Nephron progenitor cell (in vitro differentiated cells): ENCODE results near the gene CSPG4.
"Not testable (repeated sequence)": the region's sequence is repeated elsewhere in the genome, so short reads cannot be mapped to it uniquely, and the experiment has no call there.

Experiments
- DNase-seq: peaks from one replicate; pipeline ENCODE4 v3.0.0; 2021
- H3K27ac Mint-ChIP-seq: 2 replicates; pipeline ENCODE4 v1.8.0; 2021; ENCODE audit warnings: mild to moderate bottlenecking, moderate library complexity, mixed read lengths
- H3K27me3 Mint-ChIP-seq: 2 replicates; pipeline ENCODE4 v1.8.0; 2021; ENCODE audit warnings: mild to moderate bottlenecking, low read depth, mixed read lengths; ENCODE audit not compliant: poor library complexity
- H3K36me3 Mint-ChIP-seq: 2 replicates; pipeline ENCODE4 v1.8.0; 2021; ENCODE audit warnings: low read depth, mixed read lengths
- H3K4me1 Mint-ChIP-seq: 2 replicates; pipeline ENCODE4 v1.8.0; 2021; ENCODE audit warnings: mixed read lengths
- H3K4me3 Mint-ChIP-seq: 2 replicates; pipeline ENCODE4 v1.8.0; 2021; ENCODE audit warnings: mild to moderate bottlenecking, moderate library complexity, mixed read lengths
- H3K9me3 Mint-ChIP-seq: 2 replicates; pipeline ENCODE4 v1.8.0; 2021; ENCODE audit warnings: mild to moderate bottlenecking, moderate library complexity, mixed read lengths
- CTCF ChIP-seq: fragments of 200-600 bp; sonication (generic); IDR thresholded peaks from 2 replicates; pipeline ENCODE4 v1.5.0; 2021; ENCODE audit warnings: antibody characterized with exemption

The CSPG4 gene

GRCh38 chr15:75640483-75641178, 72.0 kb downstream of the CSPG4 start:
- H3K4me1 Mint-ChIP-seq: peaks cover 44% of the 10 kb centered on the region
- H3K36me3 Mint-ChIP-seq: no peaks in the 10 kb centered on the region
- H3K4me3 Mint-ChIP-seq: peak overlapping the region; percentile 89
- peak overlapping the region; percentile 59 for H3K27ac Mint-ChIP-seq
- peaks cover 11% of the 10 kb centered on the region for H3K27me3 Mint-ChIP-seq
- no peak for TF ChIP-seq CTCF
- no peak for DNase-seq
- no peaks in the 10 kb centered on the region for H3K9me3 Mint-ChIP-seq

GRCh38 chr15:75639709-75640482, 72.8 kb downstream of the CSPG4 start, which contains the start of gene IMP3:
IMP3 (minus strand) TSS chr15:75640224; CDS start chr15:75640168, 56 bp downstream.
- Mint-ChIP-seq H3K4me3 (peak within 1 kb of the TSS; percentile 89), H3K9me3 (no peaks in the 10 kb centered on the region), H3K27ac (peak within 1 kb of the TSS; percentile 74), H3K27me3 (peaks cover 5% of the 10 kb centered on the region), H3K4me1 (peaks cover 44% of the 10 kb centered on the region), H3K36me3 (no peaks in the 10 kb centered on the region)
- TF ChIP-seq CTCF: no peak
- DNase-seq: peak; percentile 89

DNA sequence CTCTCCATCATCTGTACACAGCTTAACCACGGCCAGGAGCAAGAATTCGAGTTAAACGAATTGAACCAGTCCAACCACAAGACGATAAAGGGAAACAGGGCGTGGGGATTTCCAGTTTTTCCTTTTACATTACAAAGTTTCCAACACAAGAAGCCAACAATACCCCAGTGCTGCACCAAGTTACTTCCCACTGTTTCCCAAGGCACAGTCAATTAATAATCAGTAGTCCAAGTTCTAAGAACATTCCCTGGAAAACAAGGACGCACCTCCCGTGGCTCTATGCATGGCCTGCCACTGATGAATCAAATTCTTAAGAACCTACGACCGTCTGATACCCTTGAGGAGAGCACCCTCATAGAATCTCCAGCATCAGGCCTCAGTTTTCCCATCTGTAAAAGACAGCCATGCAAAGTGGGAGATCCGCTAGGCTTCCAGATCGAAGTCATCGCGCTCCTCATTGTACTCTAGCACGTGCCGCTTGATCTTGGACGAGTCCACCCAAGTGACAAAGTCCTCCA, 73.4 kb downstream of the CSPG4 start:
- no peaks in the 10 kb centered on the region for H3K9me3 Mint-ChIP-seq
- peaks cover 44% of the 10 kb centered on the region for H3K4me1 Mint-ChIP-seq
- peak overlapping the region; percentile 89 for H3K4me3 Mint-ChIP-seq
- TF ChIP-seq CTCF: no peak
- no peak for DNase-seq
- peaks cover 2% of the 10 kb centered on the region for H3K27me3 Mint-ChIP-seq
- peak overlapping the region; percentile 74 for H3K27ac Mint-ChIP-seq
- H3K36me3 Mint-ChIP-seq: no peaks in the 10 kb centered on the region

DNA sequence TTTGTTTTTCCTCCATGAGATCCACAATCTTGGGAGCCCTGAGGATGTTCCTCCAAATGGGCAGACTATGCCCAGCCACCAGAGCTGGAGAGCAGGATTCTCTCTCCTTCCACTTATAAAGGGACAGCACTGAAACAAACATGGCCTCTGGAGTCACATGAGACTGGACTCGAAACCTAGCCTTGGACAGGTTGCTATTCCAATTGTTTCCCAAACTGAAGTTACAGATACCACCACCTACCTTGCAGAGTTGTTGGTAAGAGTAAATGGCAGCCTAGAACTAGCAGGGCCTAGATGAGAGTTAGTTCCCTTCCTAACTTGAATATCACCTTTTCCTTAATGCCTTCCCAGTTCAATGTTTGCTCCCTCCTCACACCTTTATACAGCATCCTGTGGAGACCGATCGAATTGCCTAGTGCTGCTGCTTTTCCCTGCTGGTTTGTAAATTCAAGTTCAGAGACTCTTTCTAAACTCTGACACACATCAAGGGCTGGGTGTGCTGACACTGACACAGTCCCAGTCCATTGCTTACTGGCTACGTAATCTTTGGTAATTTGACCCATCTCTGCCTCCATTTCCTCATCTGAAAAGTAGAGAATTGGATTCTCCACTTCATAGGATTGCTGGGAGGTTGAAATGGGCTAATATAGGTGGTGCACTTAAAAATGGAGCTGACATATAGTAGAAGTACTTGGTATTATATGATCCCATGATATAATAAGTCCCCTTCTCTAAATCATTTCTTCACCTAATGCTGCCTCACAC, 75.2 kb downstream of the CSPG4 start:
- H3K27ac Mint-ChIP-seq: peak overlapping the region; percentile 83
- no peak for TF ChIP-seq CTCF
- peaks cover 41% of the 10 kb centered on the region for H3K4me1 Mint-ChIP-seq

DNA sequence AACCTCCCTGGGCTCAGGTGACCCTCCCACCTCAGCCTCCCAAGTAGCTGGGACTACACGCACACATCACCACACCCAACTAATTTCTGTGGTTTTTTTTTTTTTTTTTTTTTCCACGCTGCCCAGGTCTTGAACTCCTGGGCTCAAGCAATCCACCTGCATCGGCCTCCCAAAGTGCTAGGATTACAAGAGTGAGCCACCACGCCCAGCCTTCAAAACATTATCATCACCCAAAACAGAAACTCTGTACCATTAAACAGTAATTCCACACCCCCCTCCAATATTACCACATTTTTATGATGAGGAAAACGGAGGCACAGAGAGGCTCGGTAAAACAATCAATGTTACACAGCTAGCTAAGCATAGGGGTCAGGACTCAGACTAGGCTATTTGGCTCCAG, 76.6 kb downstream of the CSPG4 start:
- H3K4me3 Mint-ChIP-seq: no peak overlapping the region
- H3K27ac Mint-ChIP-seq: peak overlapping the region; percentile 52
- H3K36me3 Mint-ChIP-seq: no peaks in the 10 kb centered on the region
- H3K4me1 Mint-ChIP-seq: peaks cover 40% of the 10 kb centered on the region
- no peak for TF ChIP-seq CTCF
- no peak for DNase-seq
- no peaks in the 10 kb centered on the region for H3K27me3 Mint-ChIP-seq
- H3K9me3 Mint-ChIP-seq: no peaks in the 10 kb centered on the region

More for the DNA sequence above, 75.2 kb downstream of the CSPG4 start:
- Mint-ChIP-seq H3K27me3 (no peaks in the 10 kb centered on the region), H3K4me3 (peak overlapping the region; percentile 89), H3K36me3 (no peaks in the 10 kb centered on the region), H3K9me3 (no peaks in the 10 kb centered on the region)
- no peak for DNase-seq

DNA sequence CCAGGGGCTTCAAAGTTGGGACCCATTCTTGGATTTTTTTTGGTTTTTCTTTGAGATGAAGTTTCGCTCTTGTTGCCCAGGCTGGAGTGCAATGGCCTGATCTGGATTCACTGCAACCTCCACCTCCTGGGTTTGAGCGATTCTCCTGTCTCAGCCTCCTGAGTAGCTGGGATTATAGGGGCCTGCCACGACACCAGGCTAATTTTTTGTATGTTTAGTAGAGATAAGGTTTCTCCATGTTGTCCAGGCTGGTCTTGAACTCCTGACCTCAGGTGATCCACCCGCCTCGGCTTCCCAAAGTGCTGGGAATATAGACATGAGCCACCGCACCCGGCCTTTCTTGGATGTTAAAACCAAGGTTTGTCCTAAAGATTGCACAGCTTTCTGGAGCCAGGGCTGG, 78.7 kb downstream of the CSPG4 start:
- H3K27me3 Mint-ChIP-seq, DNase-seq, H3K9me3 Mint-ChIP-seq, H3K4me3 Mint-ChIP-seq, H3K36me3 Mint-ChIP-seq: not testable (repeated sequence)
- H3K27ac Mint-ChIP-seq: peak overlapping the region; percentile 36
- peaks cover 31% of the 10 kb centered on the region for H3K4me1 Mint-ChIP-seq
